K562 (cell line): ENCODE measurements around the gene SLC6A6. TPM values are rescaled to one million over a fixed set of nuclear protein-coding genes. Genes with fewer than 3 reads are reported as not detected.

ENCODE experiments used
- ATF6 ChIP-seq: sonication (generic); formaldehyde crosslinking; IDR thresholded peaks from 2 replicates; pipeline ENCODE4 v1.4.0; 2020; ENCODE audit warnings: mild to moderate bottlenecking, missing genetic modification reagents
- GTF2F1 ChIP-seq: IDR thresholded peaks from 2 replicates; pipeline ENCODE4 v1.6.1; 2011; ENCODE audit warnings: low read depth, low read length, improper control_type of control experiment
- POU5F1 ChIP-seq: fragments of 150-350 bp; IDR thresholded peaks from 2 replicates; pipeline ENCODE4 v1.6.1; 2014; ENCODE audit warnings: borderline replicate concordance, low read length, low read depth, mild to moderate bottlenecking; ENCODE audit not compliant: partially characterized antibody
- RCOR1 ChIP-seq, 2 experiments: IDR thresholded peaks; 2 replicates each; pipeline ENCODE4 v1.6.1; 2012; ENCODE audit warnings: low read depth in 2 of 2, low read length in 2 of 2, borderline replicate concordance in 1 of 2, improper control_type of control experiment in 1 of 2
- ZNF586 ChIP-seq: fragments of 450-650 bp; formaldehyde crosslinking; conservative IDR thresholded peaks from 2 replicates; pipeline ENCODE4 v1.4.0; 2020; ENCODE audit warnings: mild to moderate bottlenecking, moderate library complexity
- polyA plus RNA-seq, 8 experiments: library from polyadenylated mRNA; depleted of rRNA in 4 of 8; stranded (reverse) in 5 of 8; unstranded in 3 of 8; fragments of >200 nt; fragmentation: Nextera tagmentation in 2 of 8; fragmentation: Illumina TruSeq in 1 of 8; extraction: Ambion mirVana in 2 of 8; extraction: Trizol in 1 of 8; gene quantifications; 2 replicates each; pipeline versions ENCODE4 v1.2.1 to v1.2.3, GENCODE V29; 2011 to 2014; ENCODE audit warnings: inconsistent platforms in 1 of 8, missing spikeins in 1 of 8
- total RNA-seq, 7 experiments: library from RNA; depleted of rRNA in 6 of 7; stranded (reverse); fragments of >200 nt in 6 of 7; fragmentation: Illumina TruSeq in 2 of 7; extraction: Trizol in 2 of 7; gene quantifications; 2 replicates each; pipeline versions ENCODE4 v1.2.1 to v1.2.3, GENCODE V29; 2011 to 2021; ENCODE audit warnings: low replicate concordance in 1 of 7
- TF ChIP-seq, protein P1 (sequence below): sonication (generic); formaldehyde crosslinking; IDR thresholded peaks from 2 replicates; pipeline ENCODE4 v1.5.0; 2020; ENCODE audit warnings: missing genetic modification reagents

The SLC6A6 gene
- total and polyA plus RNA-seq, 9 of the 15 experiments (the other 6 are each of a cell fraction or from before 2014, with no cell fraction given): 12.3 to 203 (median 93.2) TPM

GRCh38 chr3:14413381-14414071 lies 11.1 kb downstream of the SLC6A6 start (continued):
- TF ChIP-seq ATF6 (CRISPR knock-in tag) (0 out of 2 replicates have a peak, but pooled peaks have one; percentile 13), POU5F1 (no peak), GTF2F1 (no peak), ZNF586 (CRISPR knock-in tag) (no peak), RCOR1 (IDR thresholded peaks at IDR 0.05; ENCODE audit: borderline replicate concordance in 1 of 2, low read depth in 2 of 2, low read length in 2 of 2) (0 out of 4 replicates have a peak, but pooled peaks of 1 of the 2 experiments have one; percentile 27)
- TF ChIP-seq, protein P1, sequence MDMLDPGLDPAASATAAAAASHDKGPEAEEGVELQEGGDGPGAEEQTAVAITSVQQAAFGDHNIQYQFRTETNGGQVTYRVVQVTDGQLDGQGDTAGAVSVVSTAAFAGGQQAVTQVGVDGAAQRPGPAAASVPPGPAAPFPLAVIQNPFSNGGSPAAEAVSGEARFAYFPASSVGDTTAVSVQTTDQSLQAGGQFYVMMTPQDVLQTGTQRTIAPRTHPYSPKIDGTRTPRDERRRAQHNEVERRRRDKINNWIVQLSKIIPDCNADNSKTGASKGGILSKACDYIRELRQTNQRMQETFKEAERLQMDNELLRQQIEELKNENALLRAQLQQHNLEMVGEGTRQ: peak; percentile 23; the same call in 1 of the 2 replicates
